Gastrocnemius medialis (tissue), 4 donors: ENCODE measurements around the gene TCF7L2. TPM values are rescaled to one million over a fixed set of nuclear protein-coding genes. Genes with fewer than 3 reads are reported as not detected.

Experiments used
- ATAC-seq, 2 donors: fragments of 150-250 bp; one replicate each; pipeline ENCODE4 v1.9.1; 2016
- DNase-seq, 2 donors: peaks; one replicate each; pipeline ENCODE4 v3.0.0-alpha.2; 2019
- H3K27ac ChIP-seq, 4 donors: fragments of 200-600 bp; sonication (generic); 1 replicate in 1 of 4; 2 replicates in 3 of 4; pipeline ENCODE4 v1.5.1; 2016 to 2018; ENCODE audit warnings: mild to moderate bottlenecking in 2 of 4, moderate library complexity in 1 of 4
- H3K27me3 ChIP-seq, 3 donors: fragments of 200-600 bp; sonication (generic) in 2 of 3; 1 replicate in 1 of 3; 2 replicates in 2 of 3; pipeline versions ENCODE4 v1.5.1 to v1.6.0; 2016 to 2019; ENCODE audit warnings: mild to moderate bottlenecking in 1 of 3, moderate library complexity in 1 of 3
- H3K36me3 ChIP-seq, 2 donors: fragments of 200-600 bp; sonication (generic) in 1 of 2; one replicate each; pipeline ENCODE4 v1.5.1; 2017 to 2018
- H3K4me1 ChIP-seq, 2 donors: fragments of 200-600 bp; sonication (generic) in 1 of 2; one replicate each; pipeline ENCODE4 v1.5.1; 2016 to 2017; ENCODE audit warnings: mild to moderate bottlenecking in 2 of 2
- H3K4me3 ChIP-seq, 4 donors: fragments of 200-600 bp; sonication (generic) in 3 of 4; 1 replicate in 1 of 4; 2 replicates in 3 of 4; pipeline ENCODE4 v1.5.1; 2016 to 2019; ENCODE audit warnings: mild to moderate bottlenecking in 2 of 4
- H3K9me3 ChIP-seq, 3 donors: fragments of 200-600 bp; sonication (generic) in 2 of 3; 1 replicate in 1 of 3; 2 replicates in 2 of 3; pipeline ENCODE4 v1.5.1; 2016 to 2019
- POLR2A ChIP-seq, 2 donors: fragments of 450-650 bp; IDR thresholded peaks; one replicate each; pipeline ENCODE4 v1.6.1; 2017; ENCODE audit warnings: antibody characterized with exemption in 2 of 2, mild to moderate bottlenecking in 2 of 2, moderate library complexity in 2 of 2
- in situ Hi-C, 4 donors: fragments of 200-750 bp; cut with MboI; loops; one replicate each; pipeline versions ENCODE4 v1.15.0 to v1.8.0; 2017; ENCODE audit warnings: low sequenced_read_pairs in 4 of 4
- intact Hi-C: fragments of 100-400 bp; cut with DNase I; formaldehyde crosslinking; loops from one replicate; pipeline ENCODE4 v1.15.1; 2023; ENCODE audit warnings: low total_unique reads
- total RNA-seq, 4 donors: library from RNA; depleted of rRNA; stranded (reverse); fragments of >200 nt; gene quantifications; one replicate each; pipeline versions ENCODE4 v1.1.0 to v1.2.3, GENCODE V29; 2016
- TF ChIP-seq, protein P1 (sequence below), 5 experiments: fragments of 450-650 bp in 3 of 5; fragments of 200-600 bp in 2 of 5; sonication (generic) in 2 of 5; IDR thresholded peaks in 4 of 5; conservative IDR thresholded peaks in 1 of 5; 1 replicate in 4 of 5; 2 replicates in 1 of 5; pipeline ENCODE4 v1.5.1; 2016 to 2019; ENCODE audit warnings: antibody characterized with exemption in 5 of 5, mild to moderate bottlenecking in 3 of 5, moderate library complexity in 3 of 5

Gene TCF7L2
- total RNA-seq, 4 donors from 2014 or later, result 4.6 to 5.1 (median 5.0) TPM

DNA sequence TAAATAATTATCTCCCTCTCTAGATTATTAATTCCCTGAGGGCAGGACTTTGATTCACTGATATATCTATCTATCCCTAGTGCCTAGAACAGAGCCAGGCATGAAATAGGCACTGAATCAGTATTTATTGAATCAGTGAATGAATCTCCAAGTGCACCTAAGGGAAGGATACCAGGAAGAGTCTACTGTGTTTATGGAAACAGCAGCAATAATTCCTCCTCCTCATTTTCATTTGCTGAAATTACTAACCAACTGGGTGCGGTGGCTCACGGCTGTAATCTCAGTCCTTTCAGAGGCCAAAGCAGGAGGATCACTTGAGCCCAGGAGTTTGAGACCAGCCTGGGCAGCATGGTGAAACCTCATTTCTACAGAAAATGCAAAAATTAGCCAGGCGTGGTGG lies 161.2 kb downstream of the TCF7L2 start:
- ATAC-seq (no peak), DNase-seq (no peak)
- Histone ChIP-seq H3K27ac (no peak overlapping the region), H3K27me3 (no peaks in the 10 kb centered on the region), H3K9me3 (no peaks in the 10 kb centered on the region), H3K4me3 (no peak overlapping the region), H3K4me1 (peaks cover 4 to 5% of the 10 kb centered on the region in 2 donors), H3K36me3 (no peaks in the 10 kb centered on the region)
- no peak for TF ChIP-seq POLR2A (IDR thresholded peaks at IDR 0.05)
- TF ChIP-seq, protein P1, sequence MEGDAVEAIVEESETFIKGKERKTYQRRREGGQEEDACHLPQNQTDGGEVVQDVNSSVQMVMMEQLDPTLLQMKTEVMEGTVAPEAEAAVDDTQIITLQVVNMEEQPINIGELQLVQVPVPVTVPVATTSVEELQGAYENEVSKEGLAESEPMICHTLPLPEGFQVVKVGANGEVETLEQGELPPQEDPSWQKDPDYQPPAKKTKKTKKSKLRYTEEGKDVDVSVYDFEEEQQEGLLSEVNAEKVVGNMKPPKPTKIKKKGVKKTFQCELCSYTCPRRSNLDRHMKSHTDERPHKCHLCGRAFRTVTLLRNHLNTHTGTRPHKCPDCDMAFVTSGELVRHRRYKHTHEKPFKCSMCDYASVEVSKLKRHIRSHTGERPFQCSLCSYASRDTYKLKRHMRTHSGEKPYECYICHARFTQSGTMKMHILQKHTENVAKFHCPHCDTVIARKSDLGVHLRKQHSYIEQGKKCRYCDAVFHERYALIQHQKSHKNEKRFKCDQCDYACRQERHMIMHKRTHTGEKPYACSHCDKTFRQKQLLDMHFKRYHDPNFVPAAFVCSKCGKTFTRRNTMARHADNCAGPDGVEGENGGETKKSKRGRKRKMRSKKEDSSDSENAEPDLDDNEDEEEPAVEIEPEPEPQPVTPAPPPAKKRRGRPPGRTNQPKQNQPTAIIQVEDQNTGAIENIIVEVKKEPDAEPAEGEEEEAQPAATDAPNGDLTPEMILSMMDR (IDR thresholded peaks at IDR 0.05 in 4 of 5, conservative IDR thresholded peaks at IDR 0.05 in 1 of 5), result no peak
- intact Hi-C loops (no loop called here), in situ Hi-C loops (loop anchor here in 1 of 4 donors (25.0 kb wide), 1 partner anchor 374 kb away; no protein-coding TSS in a partner anchor)

DNA sequence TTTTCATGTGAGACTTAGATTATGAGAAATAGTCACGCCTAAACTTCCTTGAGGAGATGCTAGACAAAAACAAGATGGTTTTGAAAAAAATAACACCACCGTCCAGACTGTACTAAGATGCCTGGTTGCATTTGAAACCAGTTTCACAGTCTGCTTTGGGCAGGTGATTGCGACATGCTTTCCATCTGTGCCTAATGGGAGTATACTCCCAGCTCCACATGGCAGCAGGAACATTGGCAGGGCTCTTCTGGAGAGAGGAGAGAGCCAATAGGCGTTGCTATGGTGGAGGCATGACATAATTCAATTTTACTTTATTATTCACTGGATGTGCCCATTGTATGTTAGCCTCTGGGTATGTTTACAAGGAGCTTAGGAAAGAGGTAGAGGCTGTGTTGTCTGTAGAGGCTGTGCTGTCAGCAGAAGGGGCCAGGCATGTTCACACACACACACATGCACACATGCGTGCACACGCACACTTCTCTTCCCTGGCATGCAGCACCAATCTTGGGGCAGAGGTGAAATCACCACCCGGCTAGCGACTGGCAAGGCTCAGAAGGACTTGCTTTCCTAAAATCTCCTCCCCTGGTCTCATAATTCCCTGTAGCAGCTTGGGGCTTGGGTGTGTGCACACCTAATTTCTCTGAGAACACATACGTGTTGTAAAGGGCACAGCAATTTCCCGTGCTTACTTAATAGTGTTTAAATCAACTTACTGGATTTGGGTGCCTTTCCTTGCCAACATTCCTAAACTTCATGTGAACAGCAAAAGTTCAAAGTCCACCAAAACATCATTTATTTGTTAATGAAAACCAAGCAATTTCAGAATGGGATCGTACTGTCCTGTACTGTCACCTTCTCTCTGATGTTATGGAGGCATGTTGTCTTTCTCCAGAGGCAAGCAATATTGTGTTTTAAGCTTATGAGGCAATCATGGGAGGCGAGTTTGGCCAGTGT lies 162.1 kb downstream of the TCF7L2 start:
- H3K4me3 ChIP-seq, result no peak overlapping the region
- TF ChIP-seq POLR2A (IDR thresholded peaks at IDR 0.05), result no peak
- TF ChIP-seq, protein P1 (IDR thresholded peaks at IDR 0.05 in 4 of 5, conservative IDR thresholded peaks at IDR 0.05 in 1 of 5), result no peak
- H3K9me3 ChIP-seq, result no peaks in the 10 kb centered on the region
- H3K27ac ChIP-seq, result no peak overlapping the region
- H3K27me3 ChIP-seq, result no peaks in the 10 kb centered on the region
- H3K4me1 ChIP-seq, result peaks cover 0 to 5% of the 10 kb centered on the region in 2 donors
- peak; percentile 30 to 48 for DNase-seq
- no peaks in the 10 kb centered on the region for H3K36me3 ChIP-seq
- intact Hi-C loops (no loop called here), in situ Hi-C loops (loop anchor here in 1 of 4 donors (25.0 kb wide), 1 partner anchor 375 kb away; no protein-coding TSS in a partner anchor)
- ATAC-seq, result peak; percentile 59 to 84

DNA sequence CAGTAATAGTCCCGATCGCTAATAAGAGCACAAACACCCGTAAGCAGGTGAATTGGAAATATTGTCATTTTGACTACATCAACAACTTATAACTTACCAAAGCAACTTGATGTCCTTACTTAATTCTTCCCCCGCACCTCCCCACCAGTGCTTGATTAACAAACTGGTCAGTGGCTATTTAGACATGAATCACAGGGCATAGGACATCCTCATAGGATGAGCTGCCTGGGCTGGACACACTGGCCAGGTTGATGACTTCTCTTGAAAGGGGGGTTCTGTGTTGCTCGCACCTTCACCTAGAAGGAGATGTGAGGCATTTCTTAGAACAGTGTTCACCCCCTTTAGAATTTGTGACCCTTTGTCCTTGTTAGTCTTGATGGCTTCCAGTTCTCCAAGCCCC lies 163.2 kb downstream of the TCF7L2 start:
- TF ChIP-seq, protein P1 (IDR thresholded peaks at IDR 0.05 in 4 of 5, conservative IDR thresholded peaks at IDR 0.05 in 1 of 5), result no peak
- no peak overlapping the region for H3K27ac ChIP-seq
- H3K4me1 ChIP-seq, result peaks cover 0 to 5% of the 10 kb centered on the region in 2 donors
- no peak overlapping the region for H3K4me3 ChIP-seq
- intact Hi-C loops (no loop called here), in situ Hi-C loops (loop anchor here in 1 of 4 donors (25.0 kb wide), 1 partner anchor 376 kb away; no protein-coding TSS in a partner anchor)
- no peaks in the 10 kb centered on the region for H3K9me3 ChIP-seq
- H3K27me3 ChIP-seq, result no peaks in the 10 kb centered on the region
- no peaks in the 10 kb centered on the region for H3K36me3 ChIP-seq
- ATAC-seq (no peak), DNase-seq (no peak)

DNA sequence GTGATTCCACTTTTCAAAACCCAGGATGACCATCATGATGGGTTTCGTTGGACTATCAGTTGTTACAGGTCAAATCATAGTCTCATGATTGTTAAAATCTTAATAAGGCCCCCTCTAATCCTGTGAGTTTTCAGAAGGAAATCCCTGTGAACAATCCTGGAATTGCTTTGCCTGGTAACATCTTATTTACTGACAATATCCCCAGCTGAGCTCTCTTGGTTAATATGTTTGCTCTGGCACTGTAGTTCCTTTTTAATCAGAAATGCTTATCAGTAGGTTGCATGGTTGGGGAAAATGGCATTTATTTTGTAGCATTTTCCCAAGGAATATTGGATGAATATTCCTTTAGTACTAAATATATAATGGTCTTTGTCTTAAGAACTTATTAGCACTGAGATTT lies 163.9 kb downstream of the TCF7L2 start:
- H3K27me3 ChIP-seq, result no peaks in the 10 kb centered on the region
- no peaks in the 10 kb centered on the region for H3K36me3 ChIP-seq
- intact Hi-C loops (no loop called here), in situ Hi-C loops (loop anchor here in 1 of 4 donors (25.0 kb wide), 1 partner anchor 377 kb away; no protein-coding TSS in a partner anchor)
- H3K27ac ChIP-seq, result no peak overlapping the region
- DNase-seq (no peak), ATAC-seq (no peak)
- H3K4me3 ChIP-seq, result no peak overlapping the region
- no peak for TF ChIP-seq POLR2A (IDR thresholded peaks at IDR 0.05)
- TF ChIP-seq, protein P1 (IDR thresholded peaks at IDR 0.05 in 4 of 5, conservative IDR thresholded peaks at IDR 0.05 in 1 of 5), result no peak
- no peaks in the 10 kb centered on the region for H3K9me3 ChIP-seq
- peaks cover 0 to 5% of the 10 kb centered on the region in 2 donors for H3K4me1 ChIP-seq
